NCI-H526 (cell line): ENCODE data around the gene BIN1.
"Not testable (repeated sequence)": the region's sequence is repeated elsewhere in the genome, so short reads cannot be mapped to it uniquely, and the experiment has no call there.

ENCODE experiments used
- DNase-seq, 2 experiments: peaks; one replicate each; lab custom pipeline; 2025; lab: John Stamatoyannopoulos, UW

BIN1 gene

GRCh38 chr2:127046579-127046978 lies 60.4 kb downstream of the BIN1 start:
- DNase-seq, result no peak

- DNase-seq, result no peak
Measured at GRCh38 chr2:127045792-127046501, 61.0 kb downstream of the BIN1 start.

- DNase-seq, result no peak
Measured at GRCh38 chr2:127044977-127045661, 61.8 kb downstream of the BIN1 start.

GRCh38 chr2:127044165-127044718 lies 62.7 kb downstream of the BIN1 start:
- DNase-seq, result no peak

GRCh38 chr2:127043367-127044164 lies 63.4 kb downstream of the BIN1 start:
- DNase-seq, result no peak

- DNase-seq, result no peak
Measured at GRCh38 chr2:127041259-127041970, 65.5 kb downstream of the BIN1 start.

GRCh38 chr2:127040169-127040568 lies 66.8 kb downstream of the BIN1 start:
- DNase-seq, result no peak

GRCh38 chr2:127039387-127040031 lies 67.4 kb downstream of the BIN1 start:
- no peak for DNase-seq

- DNase-seq, result no peak
Measured at GRCh38 chr2:127037476-127037875, 69.5 kb downstream of the BIN1 start.

- DNase-seq, result no peak
Measured at GRCh38 chr2:127034883-127035611, 71.9 kb downstream of the BIN1 start.

GRCh38 chr2:127034051-127034450 lies 72.9 kb downstream of the BIN1 start:
- no peak for DNase-seq

GRCh38 chr2:127032621-127033020 lies 74.3 kb downstream of the BIN1 start:
- no peak for DNase-seq

GRCh38 chr2:127029350-127030051 lies 77.5 kb downstream of the BIN1 start:
- no peak for DNase-seq

- DNase-seq, result not testable (repeated sequence)
Measured at GRCh38 chr2:127028745-127029144, 78.2 kb downstream of the BIN1 start.

- no peak for DNase-seq
Measured at GRCh38 chr2:127027715-127028114, 79.2 kb downstream of the BIN1 start.

GRCh38 chr2:127025359-127026166 lies 81.4 kb downstream of the BIN1 start:
- DNase-seq, result peak; percentile 28 to 70

- DNase-seq, result peak; percentile 18 to 71
Measured at GRCh38 chr2:127024769-127025358, 82.1 kb downstream of the BIN1 start.

GRCh38 chr2:127023504-127023903 lies 83.5 kb downstream of the BIN1 start:
- no peak for DNase-seq

- no peak for DNase-seq
Measured at GRCh38 chr2:127022817-127023216, 84.1 kb downstream of the BIN1 start.
